ENCODE measurements around the gene LRRC4C. TPM values are rescaled to one million over a fixed set of nuclear protein-coding genes. Genes with fewer than 3 reads are reported as not detected.
"Not testable (repeated sequence)": the region's sequence is repeated elsewhere in the genome, so short reads cannot be mapped to it uniquely, and the experiment has no call there.

The LRRC4C gene
- total RNA-seq, 1 donor from 2014 or later: 1.3 TPM

- no peak for TF ChIP-seq CTCF (IDR thresholded peaks at IDR 0.05; ENCODE audit: unreplicated experiment)
Observed at GRCh38 chr11:40921246-40921645, 538.2 kb downstream of the LRRC4C start.

GRCh38 chr11:40910774-40911173, 548.7 kb downstream of the LRRC4C start:
- H3K4me1 Mint-ChIP-seq (ENCODE audit: low read depth): peaks cover 18% of the 10 kb centered on the region
- peaks cover 20% of the 10 kb centered on the region for H3K9me3 Mint-ChIP-seq (ENCODE audit: low read depth)
- not testable (repeated sequence) for H3K36me3 Mint-ChIP-seq (ENCODE audit: insufficient read depth); H3K4me3 Mint-ChIP-seq (ENCODE audit: low read depth); DNase-seq (ENCODE audit: low spot score, unreplicated experiment); H3K27ac Mint-ChIP-seq; H3K27me3 Mint-ChIP-seq

More at GRCh38 chr11:40921246-40921645, 538.2 kb downstream of the LRRC4C start:
- H3K9me3 Mint-ChIP-seq (ENCODE audit: low read depth): no peaks in the 10 kb centered on the region
- H3K36me3 Mint-ChIP-seq (ENCODE audit: insufficient read depth): no peaks in the 10 kb centered on the region
- H3K4me1 Mint-ChIP-seq (ENCODE audit: low read depth): no peaks in the 10 kb centered on the region
- no peak overlapping the region for H3K27ac Mint-ChIP-seq
- DNase-seq (ENCODE audit: low spot score, unreplicated experiment): no peak
- no peak overlapping the region for H3K4me3 Mint-ChIP-seq (ENCODE audit: low read depth)
- H3K27me3 Mint-ChIP-seq: no peaks in the 10 kb centered on the region

- TF ChIP-seq CTCF (IDR thresholded peaks at IDR 0.05; ENCODE audit: unreplicated experiment): no peak
- no peaks in the 10 kb centered on the region for H3K9me3 Mint-ChIP-seq (ENCODE audit: low read depth)
- H3K27ac Mint-ChIP-seq: no peak overlapping the region
Observed at GRCh38 chr11:40894501-40894900, 565.0 kb downstream of the LRRC4C start.

GRCh38 chr11:40885250-40885954, 574.0 kb downstream of the LRRC4C start:
- Mint-ChIP-seq H3K27ac (no peak overlapping the region), H3K36me3 (ENCODE audit: insufficient read depth) (no peaks in the 10 kb centered on the region), H3K9me3 (ENCODE audit: low read depth) (no peaks in the 10 kb centered on the region), H3K4me1 (ENCODE audit: low read depth) (no peaks in the 10 kb centered on the region), H3K4me3 (ENCODE audit: low read depth) (no peak overlapping the region), H3K27me3 (no peaks in the 10 kb centered on the region)
- DNase-seq (ENCODE audit: low spot score, unreplicated experiment): no peak
- TF ChIP-seq CTCF (IDR thresholded peaks at IDR 0.05; ENCODE audit: unreplicated experiment): no peak

More at GRCh38 chr11:40894501-40894900, 565.0 kb downstream of the LRRC4C start:
- Mint-ChIP-seq H3K27me3 (no peaks in the 10 kb centered on the region), H3K4me3 (ENCODE audit: low read depth) (no peak overlapping the region), H3K36me3 (ENCODE audit: insufficient read depth) (no peaks in the 10 kb centered on the region), H3K4me1 (ENCODE audit: low read depth) (no peaks in the 10 kb centered on the region)
- no peak for DNase-seq (ENCODE audit: low spot score, unreplicated experiment)

- Mint-ChIP-seq H3K4me1 (ENCODE audit: low read depth) (no peaks in the 10 kb centered on the region), H3K27ac (no peak overlapping the region), H3K27me3 (no peaks in the 10 kb centered on the region), H3K36me3 (ENCODE audit: insufficient read depth) (no peaks in the 10 kb centered on the region), H3K4me3 (ENCODE audit: low read depth) (no peak overlapping the region), H3K9me3 (ENCODE audit: low read depth) (peaks cover 4% of the 10 kb centered on the region)
- DNase-seq (ENCODE audit: low spot score, unreplicated experiment): no peak
- no peak for TF ChIP-seq CTCF (IDR thresholded peaks at IDR 0.05; ENCODE audit: unreplicated experiment)
Observed at GRCh38 chr11:40882301-40882700, 577.2 kb downstream of the LRRC4C start.

GRCh38 chr11:40879911-40880310, 579.5 kb downstream of the LRRC4C start:
- H3K36me3 Mint-ChIP-seq (ENCODE audit: insufficient read depth): no peaks in the 10 kb centered on the region
- H3K27ac Mint-ChIP-seq: no peak overlapping the region
- peaks cover 4% of the 10 kb centered on the region for H3K9me3 Mint-ChIP-seq (ENCODE audit: low read depth)
- no peaks in the 10 kb centered on the region for H3K4me1 Mint-ChIP-seq (ENCODE audit: low read depth)
- no peak overlapping the region for H3K4me3 Mint-ChIP-seq (ENCODE audit: low read depth)
- no peak for DNase-seq (ENCODE audit: low spot score, unreplicated experiment)
- no peaks in the 10 kb centered on the region for H3K27me3 Mint-ChIP-seq
- no peak for TF ChIP-seq CTCF (IDR thresholded peaks at IDR 0.05; ENCODE audit: unreplicated experiment)

All from progenitor cell of endocrine pancreas (in vitro differentiated cells).